ENCODE data around the gene SLC22A23.

SLC22A23 gene

GRCh38 chr6:3222506-3223038 is 234.3 kb downstream of the SLC22A23 start:
- TF ChIP-seq, protein P1, sequence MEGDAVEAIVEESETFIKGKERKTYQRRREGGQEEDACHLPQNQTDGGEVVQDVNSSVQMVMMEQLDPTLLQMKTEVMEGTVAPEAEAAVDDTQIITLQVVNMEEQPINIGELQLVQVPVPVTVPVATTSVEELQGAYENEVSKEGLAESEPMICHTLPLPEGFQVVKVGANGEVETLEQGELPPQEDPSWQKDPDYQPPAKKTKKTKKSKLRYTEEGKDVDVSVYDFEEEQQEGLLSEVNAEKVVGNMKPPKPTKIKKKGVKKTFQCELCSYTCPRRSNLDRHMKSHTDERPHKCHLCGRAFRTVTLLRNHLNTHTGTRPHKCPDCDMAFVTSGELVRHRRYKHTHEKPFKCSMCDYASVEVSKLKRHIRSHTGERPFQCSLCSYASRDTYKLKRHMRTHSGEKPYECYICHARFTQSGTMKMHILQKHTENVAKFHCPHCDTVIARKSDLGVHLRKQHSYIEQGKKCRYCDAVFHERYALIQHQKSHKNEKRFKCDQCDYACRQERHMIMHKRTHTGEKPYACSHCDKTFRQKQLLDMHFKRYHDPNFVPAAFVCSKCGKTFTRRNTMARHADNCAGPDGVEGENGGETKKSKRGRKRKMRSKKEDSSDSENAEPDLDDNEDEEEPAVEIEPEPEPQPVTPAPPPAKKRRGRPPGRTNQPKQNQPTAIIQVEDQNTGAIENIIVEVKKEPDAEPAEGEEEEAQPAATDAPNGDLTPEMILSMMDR (conservative IDR thresholded peaks at IDR 0.05): no peak
- H3K27ac ChIP-seq: no peak overlapping the region

- H3K27ac ChIP-seq: no peak overlapping the region
- TF ChIP-seq, protein P1 (conservative IDR thresholded peaks at IDR 0.05): no peak
These were observed 235.3 kb downstream of the SLC22A23 start for GRCh38 chr6:3221578-3221977.

GRCh38 chr6:3220366-3220765 is 236.5 kb downstream of the SLC22A23 start:
- TF ChIP-seq, protein P1 (conservative IDR thresholded peaks at IDR 0.05): no peak
- no peak overlapping the region for H3K27ac ChIP-seq
